ENCODE results near the gene NCOA1.

DNA sequence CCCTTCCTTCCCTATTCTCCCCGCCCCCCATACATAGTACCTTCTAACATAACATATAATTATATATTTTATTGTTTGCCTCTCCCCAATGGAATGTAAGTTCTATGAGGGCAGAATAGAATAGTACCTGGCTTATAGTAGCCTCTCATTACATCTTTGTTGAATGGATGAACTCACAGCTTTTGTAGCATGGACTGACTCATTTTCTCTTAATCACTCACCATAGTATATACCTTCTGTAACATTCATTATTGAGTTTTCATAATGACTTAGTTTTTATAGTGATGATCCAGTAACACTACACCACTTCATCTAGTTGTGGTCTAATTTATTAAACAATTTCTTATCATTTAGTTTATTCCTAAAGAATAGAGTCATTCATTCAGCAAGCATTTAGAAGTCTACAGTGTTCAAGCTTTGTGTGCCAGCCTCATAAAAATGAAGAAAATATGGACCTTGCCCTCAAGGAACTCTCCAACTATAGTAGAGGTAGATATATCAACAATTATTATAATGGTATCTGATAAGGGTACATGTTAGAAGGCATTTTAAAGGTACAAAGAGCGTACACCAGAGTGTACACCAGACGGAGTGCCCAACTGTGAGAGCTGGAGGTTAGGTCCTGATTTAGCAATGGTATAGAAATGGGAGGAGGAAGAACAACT is 31.1 kb downstream of the NCOA1 start:
- TF ChIP-seq JUND (IDR thresholded peaks at IDR 0.05) (no peak), EZH2phosphoT487 (IDR thresholded peaks at IDR 0.05; ENCODE audit: borderline replicate concordance, low read depth) (no peak), EP300 (IDR thresholded peaks at IDR 0.05; ENCODE audit: borderline replicate concordance in 1 of 2, low read depth in 1 of 2, low read length in 1 of 2) (no peak), RFX5 (IDR thresholded peaks at IDR 0.05; ENCODE audit: low read length) (no peak), YY1 (IDR thresholded peaks at IDR 0.05; ENCODE audit: low read depth) (no peak), MXI1 (IDR thresholded peaks at IDR 0.05; ENCODE audit: low read depth, low read length) (no peak), CHD2 (IDR thresholded peaks at IDR 0.05; ENCODE audit: low read length, partially characterized antibody) (no peak), NFIC (IDR thresholded peaks at IDR 0.05; ENCODE audit: borderline replicate concordance) (no peak), POLR2AphosphoS5 (IDR thresholded peaks at IDR 0.05; ENCODE audit: low read depth, low read length) (no peak), SMC3 (IDR thresholded peaks at IDR 0.05; ENCODE audit: low read depth, low read length) (no peak)
- TF ChIP-seq, protein P1, sequence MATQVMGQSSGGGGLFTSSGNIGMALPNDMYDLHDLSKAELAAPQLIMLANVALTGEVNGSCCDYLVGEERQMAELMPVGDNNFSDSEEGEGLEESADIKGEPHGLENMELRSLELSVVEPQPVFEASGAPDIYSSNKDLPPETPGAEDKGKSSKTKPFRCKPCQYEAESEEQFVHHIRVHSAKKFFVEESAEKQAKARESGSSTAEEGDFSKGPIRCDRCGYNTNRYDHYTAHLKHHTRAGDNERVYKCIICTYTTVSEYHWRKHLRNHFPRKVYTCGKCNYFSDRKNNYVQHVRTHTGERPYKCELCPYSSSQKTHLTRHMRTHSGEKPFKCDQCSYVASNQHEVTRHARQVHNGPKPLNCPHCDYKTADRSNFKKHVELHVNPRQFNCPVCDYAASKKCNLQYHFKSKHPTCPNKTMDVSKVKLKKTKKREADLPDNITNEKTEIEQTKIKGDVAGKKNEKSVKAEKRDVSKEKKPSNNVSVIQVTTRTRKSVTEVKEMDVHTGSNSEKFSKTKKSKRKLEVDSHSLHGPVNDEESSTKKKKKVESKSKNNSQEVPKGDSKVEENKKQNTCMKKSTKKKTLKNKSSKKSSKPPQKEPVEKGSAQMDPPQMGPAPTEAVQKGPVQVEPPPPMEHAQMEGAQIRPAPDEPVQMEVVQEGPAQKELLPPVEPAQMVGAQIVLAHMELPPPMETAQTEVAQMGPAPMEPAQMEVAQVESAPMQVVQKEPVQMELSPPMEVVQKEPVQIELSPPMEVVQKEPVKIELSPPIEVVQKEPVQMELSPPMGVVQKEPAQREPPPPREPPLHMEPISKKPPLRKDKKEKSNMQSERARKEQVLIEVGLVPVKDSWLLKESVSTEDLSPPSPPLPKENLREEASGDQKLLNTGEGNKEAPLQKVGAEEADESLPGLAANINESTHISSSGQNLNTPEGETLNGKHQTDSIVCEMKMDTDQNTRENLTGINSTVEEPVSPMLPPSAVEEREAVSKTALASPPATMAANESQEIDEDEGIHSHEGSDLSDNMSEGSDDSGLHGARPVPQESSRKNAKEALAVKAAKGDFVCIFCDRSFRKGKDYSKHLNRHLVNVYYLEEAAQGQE (IDR thresholded peaks at IDR 0.05; ENCODE audit: low read depth, low read length): no peak
- TF ChIP-seq, protein P2, sequence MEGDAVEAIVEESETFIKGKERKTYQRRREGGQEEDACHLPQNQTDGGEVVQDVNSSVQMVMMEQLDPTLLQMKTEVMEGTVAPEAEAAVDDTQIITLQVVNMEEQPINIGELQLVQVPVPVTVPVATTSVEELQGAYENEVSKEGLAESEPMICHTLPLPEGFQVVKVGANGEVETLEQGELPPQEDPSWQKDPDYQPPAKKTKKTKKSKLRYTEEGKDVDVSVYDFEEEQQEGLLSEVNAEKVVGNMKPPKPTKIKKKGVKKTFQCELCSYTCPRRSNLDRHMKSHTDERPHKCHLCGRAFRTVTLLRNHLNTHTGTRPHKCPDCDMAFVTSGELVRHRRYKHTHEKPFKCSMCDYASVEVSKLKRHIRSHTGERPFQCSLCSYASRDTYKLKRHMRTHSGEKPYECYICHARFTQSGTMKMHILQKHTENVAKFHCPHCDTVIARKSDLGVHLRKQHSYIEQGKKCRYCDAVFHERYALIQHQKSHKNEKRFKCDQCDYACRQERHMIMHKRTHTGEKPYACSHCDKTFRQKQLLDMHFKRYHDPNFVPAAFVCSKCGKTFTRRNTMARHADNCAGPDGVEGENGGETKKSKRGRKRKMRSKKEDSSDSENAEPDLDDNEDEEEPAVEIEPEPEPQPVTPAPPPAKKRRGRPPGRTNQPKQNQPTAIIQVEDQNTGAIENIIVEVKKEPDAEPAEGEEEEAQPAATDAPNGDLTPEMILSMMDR (IDR thresholded peaks at IDR 0.05): no peak
- TF ChIP-seq, protein P3, sequence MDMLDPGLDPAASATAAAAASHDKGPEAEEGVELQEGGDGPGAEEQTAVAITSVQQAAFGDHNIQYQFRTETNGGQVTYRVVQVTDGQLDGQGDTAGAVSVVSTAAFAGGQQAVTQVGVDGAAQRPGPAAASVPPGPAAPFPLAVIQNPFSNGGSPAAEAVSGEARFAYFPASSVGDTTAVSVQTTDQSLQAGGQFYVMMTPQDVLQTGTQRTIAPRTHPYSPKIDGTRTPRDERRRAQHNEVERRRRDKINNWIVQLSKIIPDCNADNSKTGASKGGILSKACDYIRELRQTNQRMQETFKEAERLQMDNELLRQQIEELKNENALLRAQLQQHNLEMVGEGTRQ (IDR thresholded peaks at IDR 0.05; ENCODE audit: borderline replicate concordance, low read depth, low read length): no peak
- TF ChIP-seq, protein P4, sequence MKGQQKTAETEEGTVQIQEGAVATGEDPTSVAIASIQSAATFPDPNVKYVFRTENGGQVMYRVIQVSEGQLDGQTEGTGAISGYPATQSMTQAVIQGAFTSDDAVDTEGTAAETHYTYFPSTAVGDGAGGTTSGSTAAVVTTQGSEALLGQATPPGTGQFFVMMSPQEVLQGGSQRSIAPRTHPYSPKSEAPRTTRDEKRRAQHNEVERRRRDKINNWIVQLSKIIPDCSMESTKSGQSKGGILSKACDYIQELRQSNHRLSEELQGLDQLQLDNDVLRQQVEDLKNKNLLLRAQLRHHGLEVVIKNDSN (IDR thresholded peaks at IDR 0.05; ENCODE audit: borderline replicate concordance, low read depth): no peak
